Measurements from ENCODE around the gene ARHGEF10L.

ARHGEF10L gene

DNA sequence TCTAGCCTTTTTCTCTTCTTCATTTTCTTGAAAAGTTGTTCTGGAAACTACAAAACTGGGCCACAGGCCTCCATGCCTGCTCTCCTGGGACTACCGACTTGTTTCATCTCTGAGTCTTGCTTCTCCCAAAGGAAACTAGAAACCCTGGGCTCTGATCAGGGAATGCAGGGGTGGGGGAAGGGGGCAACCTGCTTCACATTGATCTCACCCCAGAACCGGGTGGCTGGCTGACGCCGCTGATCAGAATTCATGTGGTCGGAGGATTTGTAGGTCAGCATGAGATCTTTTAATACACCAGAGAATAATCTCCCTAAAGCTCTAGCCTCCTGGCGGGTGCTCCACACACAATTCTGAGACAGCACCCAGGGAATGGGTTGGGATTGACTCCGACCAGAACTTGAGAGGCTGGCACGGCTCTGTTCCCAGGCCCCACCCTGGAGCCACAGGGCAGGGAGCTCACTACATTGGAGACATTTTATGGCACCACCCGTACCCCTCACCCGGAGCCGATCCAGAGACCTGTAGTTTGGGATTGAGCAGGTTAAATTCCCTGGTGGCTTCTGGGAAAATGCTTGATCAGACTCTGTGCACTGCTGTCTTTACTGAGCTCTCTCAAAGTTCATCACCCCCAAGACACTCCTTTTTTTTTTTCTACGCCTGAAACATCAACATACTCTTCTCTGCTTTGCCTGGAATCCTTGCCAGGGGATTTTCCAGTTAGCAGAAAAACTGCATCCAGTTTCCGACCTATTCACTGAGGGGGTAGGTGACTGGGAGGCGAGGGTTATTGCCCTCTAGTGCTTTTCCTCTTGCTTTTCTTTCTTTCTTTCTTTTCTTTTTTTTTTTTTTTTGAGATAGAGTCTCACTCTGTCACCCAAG, 12.2 kb upstream of the ARHGEF10L start:
- Histone ChIP-seq H3K36me3 (ENCODE audit: control insufficient read depth in 2 of 2, insufficient read depth in 1 of 2, low read length in 2 of 2) (no peaks in the 10 kb centered on the region), H3K4me3 (ENCODE audit: low read depth, low read length) (no peak overlapping the region), H3K27ac (ENCODE audit: extremely low read depth, low read depth, low read length) (no peak overlapping the region), H3K4me1 (ENCODE audit: control insufficient read depth, insufficient read depth, low read length) (no peaks in the 10 kb centered on the region; the same call in 1 of the 2 replicates), H3K9me3 (ENCODE audit: control insufficient read depth, insufficient read depth, low read depth, low read length) (no peaks in the 10 kb centered on the region)
- POLR2A ChIA-PET: no interaction called here
- CTCF ChIA-PET: interaction anchor here (0.6 to 0.7 kb wide), 2 partner anchors 87 to 469 kb away, joined by 3 to 4 read pairs; no protein-coding TSS in a partner anchor
- TF ChIP-seq ZNF677 (tag by site-specific recombination; IDR thresholded peaks at IDR 0.05) (no peak), SCRT2 (tag by site-specific recombination; IDR thresholded peaks at IDR 0.05) (no peak), WT1 (tag by site-specific recombination; IDR thresholded peaks at IDR 0.05) (no peak), ZBTB48 (tag by site-specific recombination; IDR thresholded peaks at IDR 0.05) (no peak), ZXDB (tag by site-specific recombination; IDR thresholded peaks at IDR 0.05) (no peak), GLIS2 (tag by site-specific recombination; IDR thresholded peaks at IDR 0.05) (no peak), ZNF791 (tag by site-specific recombination; IDR thresholded peaks at IDR 0.05) (no peak), ZNF560 (tag by site-specific recombination; IDR thresholded peaks at IDR 0.05; ENCODE audit: borderline replicate concordance) (no peak), ZNF785 (tag by site-specific recombination; IDR thresholded peaks at IDR 0.05) (no peak), ZBTB1 (tag by site-specific recombination; IDR thresholded peaks at IDR 0.05) (no peak)
- TF ChIP-seq, protein P1, sequence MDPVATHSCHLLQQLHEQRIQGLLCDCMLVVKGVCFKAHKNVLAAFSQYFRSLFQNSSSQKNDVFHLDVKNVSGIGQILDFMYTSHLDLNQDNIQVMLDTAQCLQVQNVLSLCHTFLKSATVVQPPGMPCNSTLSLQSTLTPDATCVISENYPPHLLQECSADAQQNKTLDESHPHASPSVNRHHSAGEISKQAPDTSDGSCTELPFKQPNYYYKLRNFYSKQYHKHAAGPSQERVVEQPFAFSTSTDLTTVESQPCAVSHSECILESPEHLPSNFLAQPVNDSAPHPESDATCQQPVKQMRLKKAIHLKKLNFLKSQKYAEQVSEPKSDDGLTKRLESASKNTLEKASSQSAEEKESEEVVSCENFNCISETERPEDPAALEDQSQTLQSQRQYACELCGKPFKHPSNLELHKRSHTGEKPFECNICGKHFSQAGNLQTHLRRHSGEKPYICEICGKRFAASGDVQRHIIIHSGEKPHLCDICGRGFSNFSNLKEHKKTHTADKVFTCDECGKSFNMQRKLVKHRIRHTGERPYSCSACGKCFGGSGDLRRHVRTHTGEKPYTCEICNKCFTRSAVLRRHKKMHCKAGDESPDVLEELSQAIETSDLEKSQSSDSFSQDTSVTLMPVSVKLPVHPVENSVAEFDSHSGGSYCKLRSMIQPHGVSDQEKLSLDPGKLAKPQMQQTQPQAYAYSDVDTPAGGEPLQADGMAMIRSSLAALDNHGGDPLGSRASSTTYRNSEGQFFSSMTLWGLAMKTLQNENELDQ (tag by site-specific recombination; IDR thresholded peaks at IDR 0.05; ENCODE audit: low read depth): no peak

DNA sequence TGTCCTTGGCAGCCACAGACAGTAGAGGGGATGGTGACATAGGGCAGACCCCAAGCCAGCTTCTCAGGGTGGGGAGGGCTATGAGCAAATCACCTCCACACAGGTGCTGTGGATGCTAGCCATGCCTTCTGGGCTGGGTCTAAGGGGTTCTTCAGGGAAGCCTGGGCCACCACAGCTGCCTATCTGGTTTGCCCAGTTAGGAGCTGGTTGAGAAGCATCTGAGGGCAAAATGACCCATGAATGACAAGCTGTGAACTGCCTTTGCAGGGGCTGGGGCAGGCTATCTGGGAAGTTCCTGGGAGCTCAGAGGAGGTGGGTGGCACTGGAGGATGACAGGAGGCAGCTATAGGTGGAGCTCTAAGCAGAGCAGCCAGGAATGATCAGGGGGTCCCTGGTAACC, 10.1 kb upstream of the ARHGEF10L start:
- no peak overlapping the region for H3K4me3 ChIP-seq (ENCODE audit: low read depth, low read length)
- ChIA-PET POLR2A (interaction anchor here (0.7 kb wide), 1 partner anchor 171 kb away, joined by 3 read pairs; no protein-coding TSS in a partner anchor), CTCF (interaction anchor here (0.5 to 0.6 kb wide), 2 partner anchors 22 to 78 kb away, joined by 3 read pairs; no protein-coding TSS in a partner anchor)
- H3K4me1 ChIP-seq (ENCODE audit: control insufficient read depth, insufficient read depth, low read length): no peaks in the 10 kb centered on the region; the same call in 1 of the 2 replicates
- no peak overlapping the region for H3K27ac ChIP-seq (ENCODE audit: extremely low read depth, low read depth, low read length)
- H3K36me3 ChIP-seq (ENCODE audit: control insufficient read depth in 2 of 2, insufficient read depth in 1 of 2, low read length in 2 of 2): no peaks in the 10 kb centered on the region
- H3K9me3 ChIP-seq (ENCODE audit: control insufficient read depth, insufficient read depth, low read depth, low read length): no peaks in the 10 kb centered on the region
- TF ChIP-seq KLF7 (tag by site-specific recombination; IDR thresholded peaks at IDR 0.05; ENCODE audit: borderline replicate concordance) (no peak), ZNF664 (tag by site-specific recombination; IDR thresholded peaks at IDR 0.05) (no peak), SP3 (tag by site-specific recombination; IDR thresholded peaks at IDR 0.05) (no peak), ZNF792 (tag by site-specific recombination; IDR thresholded peaks at IDR 0.05) (no peak), KLF8 (tag by site-specific recombination; IDR thresholded peaks at IDR 0.05) (no peak), KLF9 (tag by site-specific recombination; IDR thresholded peaks at IDR 0.05; ENCODE audit: low read depth) (no peak), ZNF747 (tag by site-specific recombination; IDR thresholded peaks at IDR 0.05) (no peak), ZNF16 (tag by site-specific recombination; IDR thresholded peaks at IDR 0.05; ENCODE audit: low read depth) (no peak), ZNF623 (tag by site-specific recombination; IDR thresholded peaks at IDR 0.05) (no peak), ZNF629 (tag by site-specific recombination; IDR thresholded peaks at IDR 0.05) (no peak), GLIS1 (tag by site-specific recombination; IDR thresholded peaks at IDR 0.05) (no peak), ZNF433 (tag by site-specific recombination; IDR thresholded peaks at IDR 0.05; ENCODE audit: low read depth) (no peak), GLI4 (tag by site-specific recombination; IDR thresholded peaks at IDR 0.05) (no peak), ZNF548 (tag by site-specific recombination; IDR thresholded peaks at IDR 0.05) (no peak), HOXC10 (CRISPR knock-in tag; IDR thresholded peaks at IDR 0.05) (no peak)
- TF ChIP-seq, protein P2, sequence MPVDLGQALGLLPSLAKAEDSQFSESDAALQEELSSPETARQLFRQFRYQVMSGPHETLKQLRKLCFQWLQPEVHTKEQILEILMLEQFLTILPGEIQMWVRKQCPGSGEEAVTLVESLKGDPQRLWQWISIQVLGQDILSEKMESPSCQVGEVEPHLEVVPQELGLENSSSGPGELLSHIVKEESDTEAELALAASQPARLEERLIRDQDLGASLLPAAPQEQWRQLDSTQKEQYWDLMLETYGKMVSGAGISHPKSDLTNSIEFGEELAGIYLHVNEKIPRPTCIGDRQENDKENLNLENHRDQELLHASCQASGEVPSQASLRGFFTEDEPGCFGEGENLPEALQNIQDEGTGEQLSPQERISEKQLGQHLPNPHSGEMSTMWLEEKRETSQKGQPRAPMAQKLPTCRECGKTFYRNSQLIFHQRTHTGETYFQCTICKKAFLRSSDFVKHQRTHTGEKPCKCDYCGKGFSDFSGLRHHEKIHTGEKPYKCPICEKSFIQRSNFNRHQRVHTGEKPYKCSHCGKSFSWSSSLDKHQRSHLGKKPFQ (tag by site-specific recombination; IDR thresholded peaks at IDR 0.05): no peak
- TF ChIP-seq, protein P3, sequence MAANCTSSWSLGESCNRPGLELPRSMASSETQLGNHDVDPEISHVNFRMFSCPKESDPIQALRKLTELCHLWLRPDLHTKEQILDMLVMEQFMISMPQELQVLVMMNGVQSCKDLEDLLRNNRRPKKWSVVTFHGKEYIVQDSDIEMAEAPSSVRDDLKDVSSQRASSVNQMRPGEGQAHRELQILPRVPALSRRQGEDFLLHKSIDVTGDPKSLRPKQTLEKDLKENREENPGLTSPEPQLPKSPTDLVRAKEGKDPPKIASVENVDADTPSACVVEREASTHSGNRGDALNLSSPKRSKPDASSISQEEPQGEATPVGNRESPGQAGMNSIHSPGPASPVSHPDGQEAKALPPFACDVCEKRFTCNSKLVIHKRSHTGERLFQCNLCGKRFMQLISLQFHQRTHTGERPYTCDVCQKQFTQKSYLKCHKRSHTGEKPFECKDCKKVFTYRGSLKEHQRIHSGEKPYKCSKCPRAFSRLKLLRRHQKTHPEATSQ (tag by site-specific recombination; IDR thresholded peaks at IDR 0.05): no peak
